SJCRH30 (cell line): ENCODE measurements around the gene SGIP1. TPM values are rescaled to one million over a fixed set of nuclear protein-coding genes. Genes with fewer than 3 reads are reported as not detected.
A peak's percentile ranks its signal among the peaks of the same experiment; 100 is the strongest.

ENCODE experiments used
- DNase-seq, 2 experiments: peaks; one replicate each; pipeline ENCODE4 v3.0.0-alpha.2; 2015 to 2020
- H3K27ac ChIP-seq: fragments of 250-450 bp; sonication (Bioruptor Pico); 2 replicates; pipeline ENCODE4 v1.5.1; 2020; ENCODE audit warnings: mild to moderate bottlenecking, moderate library complexity
- H3K27me3 ChIP-seq: fragments of 250-450 bp; sonication (Bioruptor Pico); 2 replicates; pipeline ENCODE4 v1.5.1; 2020; ENCODE audit warnings: mild to moderate bottlenecking, moderate library complexity
- H3K36me3 ChIP-seq: fragments of 250-450 bp; sonication (Bioruptor Pico); 2 replicates; pipeline ENCODE4 v1.5.1; 2020; ENCODE audit warnings: mild to moderate bottlenecking, moderate library complexity
- H3K4me1 ChIP-seq: fragments of 250-450 bp; sonication (Bioruptor Pico); 2 replicates; pipeline ENCODE4 v1.5.1; 2020; ENCODE audit warnings: mild to moderate bottlenecking, moderate library complexity
- H3K4me3 ChIP-seq: fragments of 250-450 bp; sonication (Bioruptor Pico); 2 replicates; pipeline ENCODE4 v1.5.1; 2020; ENCODE audit warnings: mild to moderate bottlenecking, moderate library complexity
- H3K9me3 ChIP-seq: fragments of 250-450 bp; sonication (Bioruptor Pico); replicated peaks from 2 replicates; pipeline ENCODE4 v1.5.1; 2020; ENCODE audit warnings: mild to moderate bottlenecking, moderate library complexity
- total RNA-seq: library from RNA; depleted of rRNA; stranded (reverse); fragments of >200 nt; shearing (Covaris generic); gene quantifications from 2 replicates; pipeline ENCODE4 v1.2.3, GENCODE V29; 2014; rRNA removed

The SGIP1 gene
- total RNA-seq = 0.05 and 0.18 TPM in 2 replicates

- H3K27ac ChIP-seq = no peak within 1 kb of the TSS
- no peaks in the 10 kb centered on the region for H3K36me3 ChIP-seq
- no peaks in the 10 kb centered on the region for H3K27me3 ChIP-seq
- H3K9me3 ChIP-seq = no peaks in the 10 kb centered on the region
- H3K4me3 ChIP-seq = peak within 1 kb of the TSS; percentile 40
- peak; percentile 5 to 16 for DNase-seq
- 0 out of 2 replicates have a peak, but pooled peaks cover 3% of the 10 kb centered on the region for H3K4me1 ChIP-seq
These were observed at the start of gene SGIP1 for GRCh38 chr1:66533804-66534740. TSS of gene SGIP1 (plus strand) at chr1:66534153. CDS start at chr1:66534359, 206 bp downstream.

GRCh38 chr1:66489151-66489550 is 44.8 kb upstream of the SGIP1 start:
- Histone ChIP-seq H3K27me3 (no peaks in the 10 kb centered on the region), H3K27ac (no peak overlapping the region), H3K36me3 (no peaks in the 10 kb centered on the region), H3K9me3 (no peaks in the 10 kb centered on the region), H3K4me1 (no peaks in the 10 kb centered on the region), H3K4me3 (no peak overlapping the region)
- DNase-seq = no peak

- no peak overlapping the region for H3K27ac ChIP-seq
- no peaks in the 10 kb centered on the region for H3K36me3 ChIP-seq
- H3K9me3 ChIP-seq = no peaks in the 10 kb centered on the region
- H3K4me1 ChIP-seq = no peaks in the 10 kb centered on the region
- no peak for DNase-seq
- no peak overlapping the region for H3K4me3 ChIP-seq
- no peaks in the 10 kb centered on the region for H3K27me3 ChIP-seq
These were observed 43.9 kb upstream of the SGIP1 start for GRCh38 chr1:66489972-66490601.

GRCh38 chr1:66490816-66491215 is 43.1 kb upstream of the SGIP1 start:
- Histone ChIP-seq H3K9me3 (no peaks in the 10 kb centered on the region), H3K36me3 (no peaks in the 10 kb centered on the region), H3K4me3 (no peak overlapping the region), H3K4me1 (no peaks in the 10 kb centered on the region), H3K27ac (no peak overlapping the region), H3K27me3 (no peaks in the 10 kb centered on the region)
- DNase-seq = no peak

GRCh38 chr1:66492424-66492823 is 41.5 kb upstream of the SGIP1 start:
- no peak overlapping the region for H3K4me3 ChIP-seq
- no peaks in the 10 kb centered on the region for H3K36me3 ChIP-seq
- no peaks in the 10 kb centered on the region for H3K4me1 ChIP-seq
- H3K27ac ChIP-seq = no peak overlapping the region
- peaks cover 4% of the 10 kb centered on the region; the same call in 1 of the 2 replicates for H3K27me3 ChIP-seq
- no peak for DNase-seq
- H3K9me3 ChIP-seq = no peaks in the 10 kb centered on the region

GRCh38 chr1:66493731-66494130 is 40.2 kb upstream of the SGIP1 start:
- Histone ChIP-seq H3K4me1 (no peaks in the 10 kb centered on the region), H3K9me3 (no peaks in the 10 kb centered on the region), H3K36me3 (no peaks in the 10 kb centered on the region), H3K27me3 (peaks cover 8% of the 10 kb centered on the region; the same call in 1 of the 2 replicates), H3K4me3 (no peak overlapping the region), H3K27ac (no peak overlapping the region)
- DNase-seq = no peak

- Histone ChIP-seq H3K9me3 (no peaks in the 10 kb centered on the region), H3K36me3 (no peaks in the 10 kb centered on the region)
- DNase-seq = no peak
These were observed 39.5 kb upstream of the SGIP1 start for GRCh38 chr1:66494482-66494881.

GRCh38 chr1:66495495-66495894 is 38.5 kb upstream of the SGIP1 start:
- no peaks in the 10 kb centered on the region for H3K9me3 ChIP-seq
- H3K4me1 ChIP-seq = no peaks in the 10 kb centered on the region
- H3K27ac ChIP-seq = no peak overlapping the region
- no peaks in the 10 kb centered on the region for H3K36me3 ChIP-seq
- no peak for DNase-seq
- H3K27me3 ChIP-seq = peaks cover 8% of the 10 kb centered on the region; the same call in 1 of the 2 replicates
- no peak overlapping the region for H3K4me3 ChIP-seq

More at GRCh38 chr1:66494482-66494881, 39.5 kb upstream of the SGIP1 start:
- Histone ChIP-seq H3K4me3 (no peak overlapping the region), H3K4me1 (no peaks in the 10 kb centered on the region), H3K27ac (no peak overlapping the region), H3K27me3 (peaks cover 8% of the 10 kb centered on the region; the same call in 1 of the 2 replicates)

GRCh38 chr1:66497910-66498309 is 36.0 kb upstream of the SGIP1 start:
- Histone ChIP-seq H3K4me3 (no peak overlapping the region), H3K9me3 (no peaks in the 10 kb centered on the region), H3K27me3 (peaks cover 8% of the 10 kb centered on the region; the same call in 1 of the 2 replicates), H3K4me1 (no peaks in the 10 kb centered on the region), H3K27ac (no peak overlapping the region), H3K36me3 (no peaks in the 10 kb centered on the region)
- no peak for DNase-seq

- H3K4me1 ChIP-seq = no peaks in the 10 kb centered on the region
- no peaks in the 10 kb centered on the region for H3K9me3 ChIP-seq
- no peak overlapping the region for H3K27ac ChIP-seq
- H3K36me3 ChIP-seq = no peaks in the 10 kb centered on the region
- peaks cover 11% of the 10 kb centered on the region; the same call in 1 of the 2 replicates for H3K27me3 ChIP-seq
- no peak for DNase-seq
- no peak overlapping the region for H3K4me3 ChIP-seq
These were observed 33.7 kb upstream of the SGIP1 start for GRCh38 chr1:66500301-66500700.

- Histone ChIP-seq H3K27ac (no peak overlapping the region), H3K9me3 (no peaks in the 10 kb centered on the region), H3K4me1 (no peaks in the 10 kb centered on the region), H3K4me3 (no peak overlapping the region), H3K27me3 (peaks cover 10% of the 10 kb centered on the region; the same call in 1 of the 2 replicates), H3K36me3 (no peaks in the 10 kb centered on the region)
- no peak for DNase-seq
These were observed 31.9 kb upstream of the SGIP1 start for GRCh38 chr1:66502086-66502485.

GRCh38 chr1:66503841-66504470 is 30.0 kb upstream of the SGIP1 start:
- Histone ChIP-seq H3K4me1 (no peaks in the 10 kb centered on the region), H3K36me3 (no peaks in the 10 kb centered on the region), H3K27me3 (0 out of 2 replicates have a peak, but pooled peaks cover 3% of the 10 kb centered on the region), H3K27ac (no peak overlapping the region), H3K9me3 (no peaks in the 10 kb centered on the region), H3K4me3 (no peak overlapping the region)
- peak; percentile 17 to 67 for DNase-seq

GRCh38 chr1:66505671-66506392 is 28.1 kb upstream of the SGIP1 start:
- no peaks in the 10 kb centered on the region for H3K36me3 ChIP-seq
- no peak overlapping the region for H3K4me3 ChIP-seq
- 0 out of 2 replicates have a peak, but pooled peaks cover 3% of the 10 kb centered on the region for H3K27me3 ChIP-seq
- peak in 1 of 2 experiments; percentile 13 for DNase-seq
- no peaks in the 10 kb centered on the region for H3K9me3 ChIP-seq
- H3K4me1 ChIP-seq = no peaks in the 10 kb centered on the region
- no peak overlapping the region for H3K27ac ChIP-seq

- Histone ChIP-seq H3K27me3 (0 out of 2 replicates have a peak, but pooled peaks cover 3% of the 10 kb centered on the region), H3K36me3 (no peaks in the 10 kb centered on the region), H3K4me1 (no peaks in the 10 kb centered on the region), H3K9me3 (no peaks in the 10 kb centered on the region), H3K27ac (no peak overlapping the region), H3K4me3 (no peak overlapping the region)
- DNase-seq = no peak
These were observed 27.6 kb upstream of the SGIP1 start for GRCh38 chr1:66506393-66506687.
